MM.1S (cell line): ENCODE measurements around the gene DLG4.

Source experiments
- DNase-seq: peaks from one replicate; pipeline ENCODE4 v3.0.0-alpha.2; 2015
- H2AFZ ChIP-seq: fragments of 300-600 bp; sonication (generic); 2 replicates; pipeline ENCODE4 v1.6.0; 2016; ENCODE audit warnings: antibody characterized with exemption, low read length
- H3F3A ChIP-seq: fragments of 300-600 bp; sonication (generic); 2 replicates; pipeline ENCODE4 v1.6.1; 2016; ENCODE audit warnings: mild to moderate bottlenecking, antibody characterized with exemption, low read length, moderate library complexity, mixed read lengths; ENCODE audit not compliant: insufficient read depth
- H3K27ac ChIP-seq: fragments of 300-600 bp; sonication (generic); 2 replicates; pipeline ENCODE4 v1.5.1; 2016; ENCODE audit warnings: mild to moderate bottlenecking, low read length
- H3K27me3 ChIP-seq: fragments of 300-600 bp; sonication (generic); replicated peaks from 2 replicates; pipeline ENCODE4 v1.6.0; 2016; ENCODE audit warnings: low read length; ENCODE audit not compliant: insufficient read depth
- H3K36me3 ChIP-seq: fragments of 300-600 bp; sonication (generic); replicated peaks from 2 replicates; pipeline ENCODE4 v1.6.1; 2016; ENCODE audit warnings: mild to moderate bottlenecking, low read length, mixed read lengths; ENCODE audit not compliant: insufficient read depth
- H3K4me1 ChIP-seq: fragments of 300-600 bp; sonication (generic); 2 replicates; pipeline ENCODE4 v1.6.1; 2016; ENCODE audit warnings: low read length, mixed read lengths
- H3K4me2 ChIP-seq: fragments of 300-600 bp; sonication (generic); 2 replicates; pipeline ENCODE4 v1.6.0; 2016; ENCODE audit warnings: low read depth, low read length
- H3K4me3 ChIP-seq: fragments of 300-600 bp; sonication (generic); 2 replicates; pipeline ENCODE4 v1.5.1; 2016; ENCODE audit warnings: low read length, mixed read lengths
- H3K79me2 ChIP-seq: fragments of 300-600 bp; sonication (generic); 2 replicates; pipeline ENCODE4 v1.6.1; 2016; ENCODE audit warnings: mixed run types, low read length, mixed read lengths
- H3K9ac ChIP-seq: fragments of 300-600 bp; sonication (generic); 2 replicates; pipeline ENCODE4 v1.6.1; 2016; ENCODE audit warnings: low read length, mixed read lengths
- H3K9me2 ChIP-seq: fragments of 300-600 bp; sonication (generic); replicated peaks from 2 replicates; pipeline ENCODE4 v1.6.1; 2016; ENCODE audit warnings: mild to moderate bottlenecking, low read length, mixed read lengths; ENCODE audit not compliant: insufficient read depth
- H3K9me3 ChIP-seq: fragments of 300-600 bp; sonication (generic); replicated peaks from 2 replicates; pipeline ENCODE4 v1.6.1; 2016; ENCODE audit warnings: mild to moderate bottlenecking, low read length, mixed read lengths; ENCODE audit not compliant: insufficient read depth
- H4K20me1 ChIP-seq: fragments of 300-600 bp; sonication (generic); 2 replicates; pipeline ENCODE4 v1.6.1; 2016; ENCODE audit warnings: mild to moderate bottlenecking, low read length, moderate library complexity, mixed read lengths; ENCODE audit not compliant: insufficient read depth
- CTCF ChIP-seq: fragments of 300-600 bp; sonication (generic); IDR thresholded peaks from 2 replicates; pipeline ENCODE4 v1.5.1; 2016; ENCODE audit warnings: antibody characterized with exemption, low read length, mixed read lengths
- EZH2 ChIP-seq: fragments of 300-600 bp; sonication (generic); optimal IDR thresholded peaks from 2 replicates; pipeline ENCODE3; 2017; ENCODE audit warnings: low read depth, mild to moderate bottlenecking, antibody characterized with exemption, low read length, mixed read lengths
- EZH2phosphoT487 ChIP-seq: fragments of 300-600 bp; sonication (generic); IDR thresholded peaks from 2 replicates; pipeline ENCODE4 v1.6.1; 2018; ENCODE audit warnings: antibody characterized with exemption, low read length

DLG4 gene

DNA sequence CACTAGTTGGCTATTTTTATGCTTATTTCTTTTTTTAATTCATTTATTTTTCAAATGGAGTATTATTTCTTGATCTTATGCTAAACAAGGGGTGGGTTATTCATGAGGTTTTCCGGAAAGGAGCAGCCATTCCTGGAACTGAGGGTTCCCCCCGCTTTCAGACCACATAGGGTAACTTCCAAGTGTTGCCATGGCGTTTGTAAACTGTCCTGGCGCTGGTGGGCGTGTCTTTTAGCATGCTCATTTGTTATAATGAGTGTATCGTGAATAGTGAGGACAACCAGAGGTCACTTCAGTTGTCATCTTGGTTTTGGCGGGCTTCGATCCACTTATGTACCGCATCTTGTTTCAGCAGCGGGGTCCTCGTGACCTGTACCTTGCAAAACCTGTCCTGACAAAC, 75.4 kb downstream of the DLG4 start:
- Histone ChIP-seq H3K79me2 (no peaks in the 10 kb centered on the region), H3K27me3 (peaks cover 77% of the 10 kb centered on the region), H3K9me3 (no peaks in the 10 kb centered on the region), H3K4me3 (no peak overlapping the region), H2AFZ (no peak overlapping the region), H3K4me2 (no peak overlapping the region), H3K27ac (no peak overlapping the region), H3K9me2 (no peaks in the 10 kb centered on the region), H4K20me1 (no peaks in the 10 kb centered on the region), H3K4me1 (peaks cover 5% of the 10 kb centered on the region), H3K9ac (no peak overlapping the region), H3F3A (peaks cover 3% of the 10 kb centered on the region; the same call in 1 of the 2 replicates), H3K36me3 (no peaks in the 10 kb centered on the region)
- TF ChIP-seq EZH2phosphoT487 (no peak), EZH2 (no peak), CTCF (no peak)
- DNase-seq, result no peak

DNA sequence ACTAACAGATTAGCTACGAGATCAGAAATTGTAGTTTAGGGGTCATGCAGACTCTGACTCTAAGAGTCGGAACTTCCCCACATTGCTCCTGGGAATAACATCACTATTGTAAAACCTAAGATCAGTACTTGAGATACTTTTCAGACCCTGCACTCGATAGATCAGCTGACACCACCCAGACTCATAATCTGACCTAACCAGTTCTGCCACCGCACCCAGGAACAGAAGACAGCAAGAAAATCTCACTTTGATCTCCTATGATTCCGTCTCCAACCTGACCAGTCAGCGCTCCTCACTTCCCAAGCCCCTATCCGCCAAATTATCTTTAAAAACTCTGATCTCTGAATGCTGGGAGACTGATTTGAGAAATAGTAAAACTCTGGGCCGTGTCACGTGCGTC, 77.8 kb downstream of the DLG4 start:
- Histone ChIP-seq H2AFZ (no peak overlapping the region), H3K9me2 (no peaks in the 10 kb centered on the region), H3K27ac (no peak overlapping the region), H3K9ac (no peak overlapping the region), H3K9me3 (no peaks in the 10 kb centered on the region), H3F3A (peaks cover 3% of the 10 kb centered on the region; the same call in 1 of the 2 replicates), H3K27me3 (peaks cover 69% of the 10 kb centered on the region), H3K79me2 (no peaks in the 10 kb centered on the region), H3K4me2 (no peak overlapping the region), H3K4me1 (peaks cover 10% of the 10 kb centered on the region), H4K20me1 (no peaks in the 10 kb centered on the region), H3K4me3 (no peak overlapping the region), H3K36me3 (no peaks in the 10 kb centered on the region)
- TF ChIP-seq EZH2phosphoT487 (no peak), CTCF (no peak), EZH2 (no peak)
- no peak for DNase-seq

GRCh38 chr17:7139400-7139799, 80.2 kb downstream of the DLG4 start:
- Histone ChIP-seq H3K79me2 (no peaks in the 10 kb centered on the region), H3K4me1 (peaks cover 10% of the 10 kb centered on the region), H3F3A (peaks cover 3% of the 10 kb centered on the region; the same call in 1 of the 2 replicates), H3K9me3 (no peaks in the 10 kb centered on the region), H3K9ac (peak overlapping the region; percentile 40; the same call in 1 of the 2 replicates), H3K27ac (peak overlapping the region; percentile 32; the same call in 1 of the 2 replicates), H4K20me1 (no peaks in the 10 kb centered on the region), H3K36me3 (no peaks in the 10 kb centered on the region), H3K27me3 (peaks cover 52% of the 10 kb centered on the region), H3K4me2 (peak overlapping the region; percentile 91), H2AFZ (peak overlapping the region; percentile 80), H3K9me2 (no peaks in the 10 kb centered on the region), H3K4me3 (peak overlapping the region; percentile 46)
- TF ChIP-seq CTCF, result no peak
- no peak for TF ChIP-seq EZH2
- no peak for TF ChIP-seq EZH2phosphoT487
- DNase-seq, result peak; percentile 68
